ENCODE data around the gene ASIC1.

ASIC1 gene

GRCh38 chr12:50042693-50043092 lies 14.7 kb upstream of the ASIC1 start:
- Histone ChIP-seq H3K27me3 (ENCODE audit: insufficient read depth, low read length, poor library complexity, severe bottlenecking) (no peaks in the 10 kb centered on the region), H3K4me3 (ENCODE audit: low read length, poor library complexity, severe bottlenecking) (no peak overlapping the region), H3K4me2 (ENCODE audit: low read depth, low read length, poor library complexity, severe bottlenecking) (no peak overlapping the region), H3K9me2 (replicated peaks; ENCODE audit: low read depth, low read length) (no peaks in the 10 kb centered on the region), H4K20me1 (ENCODE audit: insufficient read depth, low read length, poor library complexity, severe bottlenecking) (no peaks in the 10 kb centered on the region), H3F3A (ENCODE audit: low read depth) (no peaks in the 10 kb centered on the region), H3K36me3 (ENCODE audit: insufficient read depth, low read length) (no peaks in the 10 kb centered on the region), H3K4me1 (ENCODE audit: insufficient read depth, low read length, poor library complexity, severe bottlenecking) (no peaks in the 10 kb centered on the region), H3K9me3 (ENCODE audit: insufficient read depth, low read depth, low read length) (no peaks in the 10 kb centered on the region), H3K79me2 (ENCODE audit: insufficient read depth, low read length) (no peaks in the 10 kb centered on the region), H3K9ac (ENCODE audit: low read depth, low read length, poor library complexity, severe bottlenecking) (no peak overlapping the region), H2AFZ (ENCODE audit: low read length) (no peak overlapping the region)
- no peak for TF ChIP-seq CTCF (conservative IDR thresholded peaks at IDR 0.05; ENCODE audit: low read length)
- no peak for TF ChIP-seq EZH2phosphoT487 (IDR thresholded peaks at IDR 0.05; ENCODE audit: borderline replicate concordance)

GRCh38 chr12:50043308-50043707 lies 14.1 kb upstream of the ASIC1 start:
- Histone ChIP-seq H3K36me3 (ENCODE audit: insufficient read depth, low read length) (no peaks in the 10 kb centered on the region), H3K4me2 (ENCODE audit: low read depth, low read length, poor library complexity, severe bottlenecking) (no peak overlapping the region), H3K4me3 (ENCODE audit: low read length, poor library complexity, severe bottlenecking) (no peak overlapping the region), H2AFZ (ENCODE audit: low read length) (no peak overlapping the region), H3K9me2 (replicated peaks; ENCODE audit: low read depth, low read length) (no peaks in the 10 kb centered on the region), H3K79me2 (ENCODE audit: insufficient read depth, low read length) (no peaks in the 10 kb centered on the region), H4K20me1 (ENCODE audit: insufficient read depth, low read length, poor library complexity, severe bottlenecking) (no peaks in the 10 kb centered on the region), H3K27me3 (ENCODE audit: insufficient read depth, low read length, poor library complexity, severe bottlenecking) (no peaks in the 10 kb centered on the region), H3K4me1 (ENCODE audit: insufficient read depth, low read length, poor library complexity, severe bottlenecking) (no peaks in the 10 kb centered on the region), H3K9ac (ENCODE audit: low read depth, low read length, poor library complexity, severe bottlenecking) (no peak overlapping the region), H3K9me3 (ENCODE audit: insufficient read depth, low read depth, low read length) (no peaks in the 10 kb centered on the region), H3F3A (ENCODE audit: low read depth) (no peaks in the 10 kb centered on the region)
- no peak for TF ChIP-seq CTCF (conservative IDR thresholded peaks at IDR 0.05; ENCODE audit: low read length)
- no peak for TF ChIP-seq EZH2phosphoT487 (IDR thresholded peaks at IDR 0.05; ENCODE audit: borderline replicate concordance)

- no peaks in the 10 kb centered on the region for H3K79me2 ChIP-seq (ENCODE audit: insufficient read depth, low read length)
- H3K4me1 ChIP-seq (ENCODE audit: insufficient read depth, low read length, poor library complexity, severe bottlenecking) = no peaks in the 10 kb centered on the region
- H3K9ac ChIP-seq (ENCODE audit: low read depth, low read length, poor library complexity, severe bottlenecking) = no peak overlapping the region
- no peaks in the 10 kb centered on the region for H4K20me1 ChIP-seq (ENCODE audit: insufficient read depth, low read length, poor library complexity, severe bottlenecking)
- no peaks in the 10 kb centered on the region for H3K9me3 ChIP-seq (ENCODE audit: insufficient read depth, low read depth, low read length)
- H3K9me2 ChIP-seq (replicated peaks; ENCODE audit: low read depth, low read length) = no peaks in the 10 kb centered on the region
- H2AFZ ChIP-seq (ENCODE audit: low read length) = no peak overlapping the region
- no peak for TF ChIP-seq CTCF (conservative IDR thresholded peaks at IDR 0.05; ENCODE audit: low read length)
- H3K27me3 ChIP-seq (ENCODE audit: insufficient read depth, low read length, poor library complexity, severe bottlenecking) = no peaks in the 10 kb centered on the region
- H3K36me3 ChIP-seq (ENCODE audit: insufficient read depth, low read length) = no peaks in the 10 kb centered on the region
- H3F3A ChIP-seq (ENCODE audit: low read depth) = no peaks in the 10 kb centered on the region
- H3K4me2 ChIP-seq (ENCODE audit: low read depth, low read length, poor library complexity, severe bottlenecking) = no peak overlapping the region
- H3K4me3 ChIP-seq (ENCODE audit: low read length, poor library complexity, severe bottlenecking) = no peak overlapping the region
These were observed 13.5 kb upstream of the ASIC1 start for GRCh38 chr12:50043854-50044253.
